H9 (cell line): Measurements from ENCODE around the gene CDH6. TPM values are rescaled to one million over a fixed set of nuclear protein-coding genes. Genes with fewer than 3 reads are reported as not detected.

Experiments used
- DNase-seq: peaks from one replicate; pipeline ENCODE4 v3.0.0-alpha.2; 2017
- H2AFZ ChIP-seq: one replicate; pipeline ENCODE4 v1.6.1; 2013; ENCODE audit warnings: mild to moderate bottlenecking, low read length, control low read depth, moderate library complexity
- H2AK5ac ChIP-seq: 2 replicates; pipeline ENCODE4 v1.6.1; 2013; ENCODE audit warnings: low read length, control low read depth, mixed read lengths; ENCODE audit not compliant: insufficient read length
- H2BK120ac ChIP-seq: one replicate; pipeline ENCODE4 v1.6.1; 2013; ENCODE audit warnings: low read depth, mild to moderate bottlenecking, low read length, control low read depth, inconsistent platforms; ENCODE audit not compliant: poor library complexity, severe bottlenecking
- H2BK12ac ChIP-seq: 2 replicates; pipeline ENCODE4 v1.6.1; 2013; ENCODE audit warnings: low read length, control low read depth, mixed read lengths, low read depth; ENCODE audit not compliant: insufficient read length
- H2BK15ac ChIP-seq: 2 replicates; pipeline ENCODE4 v1.6.1; 2013; ENCODE audit warnings: low read depth, low read length, control low read depth
- H2BK20ac ChIP-seq: one replicate; pipeline ENCODE4 v1.6.1; 2013; ENCODE audit warnings: low read depth, mild to moderate bottlenecking, low read length, control low read depth, inconsistent platforms; ENCODE audit not compliant: poor library complexity, severe bottlenecking
- H2BK5ac ChIP-seq: 2 replicates; pipeline ENCODE4 v1.6.1; 2013; ENCODE audit warnings: low read length, control low read depth, mixed read lengths; ENCODE audit not compliant: insufficient read length
- H3K14ac ChIP-seq: 2 replicates; pipeline ENCODE4 v1.6.1; 2013; ENCODE audit warnings: low read length, control low read depth; ENCODE audit not compliant: insufficient read depth
- H3K18ac ChIP-seq: 2 replicates; pipeline ENCODE4 v1.6.1; 2013; ENCODE audit warnings: low read depth, mild to moderate bottlenecking, mixed read lengths, low read length, control low read depth; ENCODE audit not compliant: insufficient read length
- H3K23ac ChIP-seq: 2 replicates; pipeline ENCODE4 v1.6.1; 2013; ENCODE audit warnings: low read length, control low read depth, mixed read lengths, low read depth; ENCODE audit not compliant: insufficient read length
- H3K23me2 ChIP-seq: 2 replicates; pipeline ENCODE4 v1.6.1; 2013; ENCODE audit warnings: low read depth, mild to moderate bottlenecking, mixed read lengths, low read length, control low read depth; ENCODE audit not compliant: insufficient read length, poor library complexity, severe bottlenecking
- H3K27ac ChIP-seq: 2 replicates; pipeline ENCODE4 v1.5.1; 2013; ENCODE audit warnings: low read length, control low read depth, mixed read lengths, low read depth; ENCODE audit not compliant: insufficient read length
- H3K27me3 ChIP-seq: 2 replicates; pipeline ENCODE4 v1.6.1; 2013; ENCODE audit warnings: low read length, control low read depth, inconsistent platforms; ENCODE audit not compliant: insufficient read depth
- H3K4ac ChIP-seq: 2 replicates; pipeline ENCODE4 v1.6.1; 2013; ENCODE audit warnings: low read depth, mild to moderate bottlenecking, control low read depth, inconsistent platforms, low read length, moderate library complexity
- H3K4me1 ChIP-seq: 2 replicates; pipeline ENCODE4 v1.6.1; 2013; ENCODE audit warnings: low read length, control low read depth, inconsistent platforms; ENCODE audit not compliant: insufficient read depth
- H3K4me2 ChIP-seq: 2 replicates; pipeline ENCODE4 v1.6.1; 2013; ENCODE audit warnings: low read length, control low read depth, mixed read lengths; ENCODE audit not compliant: insufficient read length, insufficient read depth
- H3K56ac ChIP-seq: 2 replicates; pipeline ENCODE4 v1.6.1; 2013; ENCODE audit warnings: low read depth, mild to moderate bottlenecking, mixed read lengths, low read length, control low read depth; ENCODE audit not compliant: insufficient read length
- H3K79me1 ChIP-seq: 2 replicates; pipeline ENCODE4 v1.6.1; 2013; ENCODE audit warnings: low read depth, mild to moderate bottlenecking, moderate library complexity, low read length, control low read depth, inconsistent platforms; ENCODE audit not compliant: insufficient read depth, poor library complexity, severe bottlenecking
- H3K79me2 ChIP-seq: 2 replicates; pipeline ENCODE4 v1.6.1; 2013; ENCODE audit warnings: low read length, control low read depth, inconsistent platforms; ENCODE audit not compliant: insufficient read depth
- H3K9ac ChIP-seq: 2 replicates; pipeline ENCODE4 v1.6.1; 2013; ENCODE audit warnings: low read length, control low read depth, mixed read lengths; ENCODE audit not compliant: insufficient read length; ENCODE audit errors: extremely low read depth
- H3K9me3 ChIP-seq: one replicate; pipeline ENCODE4 v1.6.1; 2013; ENCODE audit warnings: low read depth, low read length, inconsistent platforms; ENCODE audit not compliant: control insufficient read depth
- H3T11ph ChIP-seq: one replicate; pipeline ENCODE4 v1.6.1; 2013; ENCODE audit warnings: mild to moderate bottlenecking, low read length, control low read depth, inconsistent platforms
- H4K20me1 ChIP-seq: one replicate; pipeline ENCODE4 v1.6.1; 2013; ENCODE audit not compliant: control insufficient read depth, insufficient read length, insufficient read depth
- H4K5ac ChIP-seq: 2 replicates; pipeline ENCODE4 v1.6.1; 2013; ENCODE audit warnings: low read depth, mild to moderate bottlenecking, mixed read lengths, low read length, control low read depth; ENCODE audit not compliant: insufficient read length
- H4K8ac ChIP-seq: replicated peaks from 2 replicates; pipeline ENCODE4 v1.6.1; 2013; ENCODE audit warnings: low read length, control low read depth, mixed read lengths, low read depth; ENCODE audit not compliant: insufficient read length
- H4K91ac ChIP-seq: 2 replicates; pipeline ENCODE4 v1.6.1; 2013; ENCODE audit warnings: low read depth, mild to moderate bottlenecking, moderate library complexity, mixed read lengths, low read length, control low read depth; ENCODE audit not compliant: insufficient read length
- H3K27ac Mint-ChIP-seq, 3 experiments: 2 replicates in 2 of 3; 3 replicates in 1 of 3; pipeline ENCODE4 v1.8.0; 2020 to 2021; ENCODE audit warnings: mixed read lengths in 3 of 3, mild to moderate bottlenecking in 1 of 3, moderate library complexity in 1 of 3
- H3K27me3 Mint-ChIP-seq: 2 replicates; pipeline ENCODE4 v1.8.0; 2021; ENCODE audit warnings: low read depth, mild to moderate bottlenecking, moderate library complexity, mixed read lengths
- H3K36me3 Mint-ChIP-seq, 3 experiments: 2 replicates in 2 of 3; 3 replicates in 1 of 3; pipeline ENCODE4 v1.8.0; 2020 to 2021; ENCODE audit warnings: low read depth in 3 of 3, mixed read lengths in 3 of 3; ENCODE audit not compliant: insufficient read depth in 1 of 3
- H3K4me1 Mint-ChIP-seq, 2 experiments: 2 replicates each; pipeline ENCODE4 v1.8.0; 2020; ENCODE audit warnings: mixed read lengths in 2 of 2
- H3K4me3 Mint-ChIP-seq, 2 experiments: 2 replicates in 1 of 2; 3 replicates in 1 of 2; pipeline ENCODE4 v1.8.0; 2020 to 2021; ENCODE audit warnings: mild to moderate bottlenecking in 2 of 2, mixed read lengths in 2 of 2, moderate library complexity in 1 of 2
- H3K9me3 Mint-ChIP-seq, 2 experiments: 2 replicates in 1 of 2; 3 replicates in 1 of 2; pipeline ENCODE4 v1.8.0; 2020; ENCODE audit warnings: mild to moderate bottlenecking in 2 of 2, mixed read lengths in 2 of 2, moderate library complexity in 1 of 2
- CTCF ChIP-seq: fragments of 200-600 bp; sonication (generic); conservative IDR thresholded peaks from 3 replicates; pipeline ENCODE4 v1.8.0; 2021; ENCODE audit warnings: antibody characterized with exemption, mild to moderate bottlenecking
- WGBS: extraction: QIAGEN DNeasy Blood & Tissue Kit; methylation state at CpG from one replicate; pipeline ENCODE4 v1.1.7; 2013; ENCODE audit warnings: missing lambda C conversion rate, low lambda C conversion rate, mixed read lengths; ENCODE audit not compliant: insufficient read length; ENCODE audit errors: extremely low coverage; 5-methylcytosine and 5-hydroxymethylcytosine counted together
- total RNA-seq: library from RNA; stranded (reverse); gene quantifications from 2 replicates; pipeline ENCODE4 v1.2.1, GENCODE V29; 2021

Gene CDH6
- total RNA-seq, 1 experiment from 2014 or later: 11.7 TPM

GRCh38 chr5:31250201-31250600 is 56.7 kb downstream of the CDH6 start:
- peaks cover 9 to 13% (median 11%) of the 10 kb centered on the region in 3 experiments for H3K36me3 Mint-ChIP-seq
- H3K9ac ChIP-seq: no peak overlapping the region
- H3K9me3 ChIP-seq: no peaks in the 10 kb centered on the region

More at GRCh38 chr5:31250201-31250600, 56.7 kb downstream of the CDH6 start:
- DNase-seq: no peak
- no peak for TF ChIP-seq CTCF
- H4K8ac ChIP-seq: no peak overlapping the region
- no peak overlapping the region for H3K14ac ChIP-seq
- Mint-ChIP-seq H3K4me3 (no peak overlapping the region), H3K9me3 (peaks cover 0 to 7% of the 10 kb centered on the region in 2 experiments; a peak in 4 of 5 replicates), H3K27ac (no peak overlapping the region; a peak in 1 of 7 replicates), H3K27me3 (no peaks in the 10 kb centered on the region), H3K4me1 (no peaks in the 10 kb centered on the region)
- no peaks in the 10 kb centered on the region for H3K4me1 ChIP-seq
- H4K91ac ChIP-seq: no peak overlapping the region
- H2BK15ac ChIP-seq: no peak overlapping the region
- H3K79me2 ChIP-seq: no peaks in the 10 kb centered on the region
- no peak overlapping the region for H3K18ac ChIP-seq
- no peak overlapping the region for H2BK120ac ChIP-seq
- no peak overlapping the region for H4K5ac ChIP-seq
- H3K4ac ChIP-seq: no peak overlapping the region
- WGBS: no CpG with 5 or more reads among the region's 3 CpGs
- no peak overlapping the region for H2BK5ac ChIP-seq
- H3K27ac ChIP-seq: no peak overlapping the region
- H3K56ac ChIP-seq: no peak overlapping the region
- H4K20me1 ChIP-seq: no peaks in the 10 kb centered on the region
- H3K23me2 ChIP-seq: no peaks in the 10 kb centered on the region
- H3T11ph ChIP-seq: no peak overlapping the region
- no peak overlapping the region for H2AFZ ChIP-seq
- no peaks in the 10 kb centered on the region for H3K27me3 ChIP-seq
- H2BK20ac ChIP-seq: no peak overlapping the region
- no peak overlapping the region for H2AK5ac ChIP-seq
- no peak overlapping the region for H2BK12ac ChIP-seq
- H3K4me2 ChIP-seq: no peak overlapping the region
- no peaks in the 10 kb centered on the region for H3K79me1 ChIP-seq
- no peak overlapping the region for H3K23ac ChIP-seq
